MCF 10A (cell line): Measurements from ENCODE around the gene ZNF410. TPM values are rescaled to one million over a fixed set of nuclear protein-coding genes. Genes with fewer than 3 reads are reported as not detected.

Source experiments
- BruUV-seq: library from RNA; stranded (reverse); fragments of 400-500 nt; replicated peaks from 2 replicates; lab custom pipeline; 2021; lab: Mats Ljungman, UMichigan
- CTCF ChIA-PET: fragments of 300-600 bp; sonication (Branson Sonifier 250); formaldehyde crosslinking; extraction: SDS; loops from one replicate; lab custom pipeline; 2021; ENCODE audit warnings: antibody characterized with exemption, inconsistent platforms; lab: Yijun Ruan, JAX
- POLR2A ChIA-PET: fragments of 300-600, 350-650 bp; sonication (Branson Sonifier 250); formaldehyde crosslinking; extraction: SDS; loops from one replicate; lab custom pipeline; 2020; ENCODE audit warnings: antibody characterized with exemption, inconsistent platforms; lab: Yijun Ruan, JAX
- DNase-seq: peaks from one replicate; pipeline ENCODE4 v3.0.0-alpha.2; 2018; ENCODE audit not compliant: unreplicated experiment
- H3K27ac Mint-ChIP-seq: one replicate; pipeline ENCODE4 v1.8.0; 2022; ENCODE audit warnings: mild to moderate bottlenecking, low read depth, mixed read lengths; ENCODE audit not compliant: unreplicated experiment
- H3K27me3 Mint-ChIP-seq: one replicate; pipeline ENCODE4 v1.8.0; 2022; ENCODE audit warnings: mixed read lengths; ENCODE audit not compliant: insufficient read depth, unreplicated experiment
- H3K36me3 Mint-ChIP-seq: one replicate; pipeline ENCODE4 v1.8.0; 2022; ENCODE audit warnings: mild to moderate bottlenecking, moderate library complexity, mixed read lengths; ENCODE audit not compliant: insufficient read depth, unreplicated experiment
- H3K4me1 Mint-ChIP-seq: one replicate; pipeline ENCODE4 v1.8.0; 2022; ENCODE audit warnings: mixed read lengths; ENCODE audit not compliant: insufficient read depth, unreplicated experiment
- H3K4me3 Mint-ChIP-seq: one replicate; pipeline ENCODE4 v1.8.0; 2022; ENCODE audit warnings: mild to moderate bottlenecking, moderate library complexity, mixed read lengths; ENCODE audit not compliant: unreplicated experiment
- H3K9me3 Mint-ChIP-seq: one replicate; pipeline ENCODE4 v1.8.0; 2022; ENCODE audit warnings: mixed read lengths; ENCODE audit not compliant: unreplicated experiment
- CTCF ChIP-seq: fragments of 200-600 bp; IDR thresholded peaks from one replicate; pipeline ENCODE4 v1.8.0; 2022; ENCODE audit warnings: antibody characterized with exemption, mild to moderate bottlenecking; ENCODE audit not compliant: unreplicated experiment
- intact Hi-C: fragments of 100-400 bp; cut with micrococcal nuclease; formaldehyde crosslinking; loops from 2 replicates; pipeline ENCODE4 v1.14.1; 2022
- total RNA-seq: library from RNA; stranded (reverse); gene quantifications from 2 replicates; pipeline ENCODE4 v1.2.3, GENCODE V29; 2022

ZNF410 gene
- total RNA-seq, 1 experiment from 2014 or later: 76.0 TPM

DNA sequence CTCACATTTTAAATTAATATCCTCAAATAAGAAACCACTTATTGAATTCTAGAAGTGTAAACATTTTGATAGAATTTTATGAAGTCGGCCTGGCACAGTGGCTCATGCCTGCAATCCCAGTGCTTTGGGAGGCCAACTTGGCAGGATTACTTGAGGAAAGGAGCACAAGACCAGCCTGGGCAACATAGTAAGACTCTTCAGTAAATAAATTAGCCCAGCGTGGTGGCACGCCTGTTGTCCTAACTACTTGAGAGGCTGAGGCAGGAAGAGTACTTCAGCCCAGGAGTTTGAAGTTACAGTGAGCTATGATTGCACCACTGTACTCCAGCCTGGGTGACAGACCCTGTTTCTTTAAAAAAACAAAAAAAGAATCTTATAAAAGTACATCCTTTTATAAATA is 8.9 kb upstream of the ZNF410 start:
- BruUV-seq: no TSS peak

GRCh38 chr14:73878436-73878835 is 8.2 kb upstream of the ZNF410 start:
- no peak for TF ChIP-seq CTCF
- no TSS peak for BruUV-seq
- intact Hi-C loops: no loop called here
- POLR2A ChIA-PET: interaction anchor here (0.6 to 2.2 kb wide), 4 partner anchors 8 to 155 kb away, joined by 3 to 12 read pairs (median 6); partner anchors contain the start of genes PTGR2 and ZNF410
- Mint-ChIP-seq H3K36me3 (peaks cover 41% of the 10 kb centered on the region), H3K4me3 (no peak overlapping the region), H3K27ac (no peak overlapping the region), H3K4me1 (no peaks in the 10 kb centered on the region), H3K9me3 (no peaks in the 10 kb centered on the region), H3K27me3 (no peaks in the 10 kb centered on the region)
- CTCF ChIA-PET: no interaction called here
- DNase-seq: peak; percentile 53

More for the DNA sequence above, 8.9 kb upstream of the ZNF410 start:
- CTCF ChIA-PET: interaction anchor here (0.7 kb wide), 2 partner anchors 88 to 323 kb away, joined by 3 read pairs; no protein-coding TSS in a partner anchor
- no peak for TF ChIP-seq CTCF
- no peak overlapping the region for H3K27ac Mint-ChIP-seq
- no peak for DNase-seq
- no peaks in the 10 kb centered on the region for H3K4me1 Mint-ChIP-seq
- intact Hi-C loops: no loop called here
- no peak overlapping the region for H3K4me3 Mint-ChIP-seq
- H3K9me3 Mint-ChIP-seq: no peaks in the 10 kb centered on the region
- POLR2A ChIA-PET: interaction anchor here (1.1 to 2.2 kb wide), 3 partner anchors 9 to 154 kb away, joined by 3 to 12 read pairs (median 10); partner anchors contain the start of genes PTGR2 and ZNF410
- H3K36me3 Mint-ChIP-seq: peaks cover 35% of the 10 kb centered on the region
- no peaks in the 10 kb centered on the region for H3K27me3 Mint-ChIP-seq

DNA sequence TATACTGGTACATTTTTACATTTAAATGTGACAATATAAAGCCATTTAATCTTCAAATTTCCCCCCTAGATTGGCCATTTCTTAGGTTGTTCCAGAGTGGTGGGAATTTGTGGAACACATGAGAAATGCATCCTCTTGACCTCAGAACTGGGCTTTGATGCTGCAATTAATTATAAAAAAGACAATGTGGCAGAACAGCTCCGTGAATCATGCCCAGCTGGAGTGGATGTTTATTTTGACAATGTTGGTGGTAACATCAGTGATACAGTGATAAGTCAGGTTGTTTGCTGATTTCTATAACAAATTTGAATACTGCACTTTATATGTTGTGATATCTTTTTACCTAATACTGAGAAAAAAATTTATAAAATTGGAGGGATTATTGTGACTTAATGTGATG is 7.6 kb upstream of the ZNF410 start:
- CTCF ChIA-PET: interaction anchor here (0.7 kb wide), 1 partner anchor 36 kb away, joined by 3 read pairs; no protein-coding TSS in a partner anchor
- POLR2A ChIA-PET: interaction anchor here (0.6 to 1.2 kb wide), 6 partner anchors 9 to 155 kb away, joined by 3 read pairs; no protein-coding TSS in a partner anchor
- peak; percentile 19 for DNase-seq
- Mint-ChIP-seq H3K9me3 (no peaks in the 10 kb centered on the region), H3K27me3 (no peaks in the 10 kb centered on the region), H3K36me3 (peaks cover 40% of the 10 kb centered on the region), H3K27ac (no peak overlapping the region), H3K4me1 (no peaks in the 10 kb centered on the region), H3K4me3 (no peak overlapping the region)
- intact Hi-C loops: no loop called here
- TF ChIP-seq CTCF: no peak
- BruUV-seq: no TSS peak

DNA sequence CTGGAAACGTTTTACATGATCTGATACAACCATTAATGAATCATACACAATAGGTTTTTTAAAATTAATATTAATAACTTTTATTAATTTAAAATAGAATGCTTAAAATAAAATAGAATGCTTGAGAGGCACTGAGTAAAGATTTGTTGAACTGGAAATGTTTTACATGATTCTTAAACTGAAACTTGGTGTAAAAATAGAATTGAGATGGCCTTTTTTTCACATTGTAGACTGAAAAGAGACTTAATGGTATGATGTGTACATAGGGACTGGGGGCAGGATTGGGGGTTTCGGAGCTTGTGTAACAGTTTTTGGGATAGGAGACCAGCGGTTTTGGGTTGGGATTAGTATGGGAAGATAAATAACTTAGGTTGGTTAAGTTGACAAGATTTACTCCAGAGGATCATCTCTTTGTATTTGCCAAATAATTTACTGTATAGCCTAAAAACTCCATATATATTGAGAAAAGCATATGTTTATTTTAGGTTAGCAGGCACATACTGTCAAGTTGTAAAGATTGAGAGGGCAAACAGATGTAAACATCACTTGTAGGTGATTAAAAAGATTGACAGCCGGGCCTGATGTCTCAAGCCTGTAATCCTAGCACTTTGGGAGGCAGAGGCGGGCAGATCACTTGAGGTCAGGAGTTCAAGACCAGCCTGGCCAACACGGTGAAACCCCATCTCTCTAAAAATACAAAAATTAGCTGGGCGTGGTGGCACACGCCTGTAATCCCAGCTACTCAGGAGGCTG is 2.0 kb upstream of the ZNF410 start:
- POLR2A ChIA-PET: interaction anchor here (0.6 to 4.2 kb wide), 4 partner anchors 20 to 134 kb away, joined by 3 to 24 read pairs (median 9); partner anchors contain the start of genes BBOF1, ENTPD5 and PTGR2
- CTCF ChIA-PET: interaction anchor here (0.6 to 0.7 kb wide), 2 partner anchors 11 to 23 kb away, joined by 3 read pairs; no protein-coding TSS in a partner anchor
- TF ChIP-seq CTCF: no peak
- Mint-ChIP-seq H3K4me1 (peaks cover 25% of the 10 kb centered on the region), H3K9me3 (no peaks in the 10 kb centered on the region), H3K4me3 (peak overlapping the region; percentile 11), H3K27me3 (no peaks in the 10 kb centered on the region), H3K27ac (peak overlapping the region; percentile 61), H3K36me3 (peaks cover 21% of the 10 kb centered on the region)
- no TSS peak for BruUV-seq
- DNase-seq: no peak
- intact Hi-C loops: loop anchor here (5.0 kb wide), 2 partner anchors 142 to 162 kb away; no protein-coding TSS in a partner anchor
